ENCODE data around the gene VEZF1.

VEZF1 gene

DNA sequence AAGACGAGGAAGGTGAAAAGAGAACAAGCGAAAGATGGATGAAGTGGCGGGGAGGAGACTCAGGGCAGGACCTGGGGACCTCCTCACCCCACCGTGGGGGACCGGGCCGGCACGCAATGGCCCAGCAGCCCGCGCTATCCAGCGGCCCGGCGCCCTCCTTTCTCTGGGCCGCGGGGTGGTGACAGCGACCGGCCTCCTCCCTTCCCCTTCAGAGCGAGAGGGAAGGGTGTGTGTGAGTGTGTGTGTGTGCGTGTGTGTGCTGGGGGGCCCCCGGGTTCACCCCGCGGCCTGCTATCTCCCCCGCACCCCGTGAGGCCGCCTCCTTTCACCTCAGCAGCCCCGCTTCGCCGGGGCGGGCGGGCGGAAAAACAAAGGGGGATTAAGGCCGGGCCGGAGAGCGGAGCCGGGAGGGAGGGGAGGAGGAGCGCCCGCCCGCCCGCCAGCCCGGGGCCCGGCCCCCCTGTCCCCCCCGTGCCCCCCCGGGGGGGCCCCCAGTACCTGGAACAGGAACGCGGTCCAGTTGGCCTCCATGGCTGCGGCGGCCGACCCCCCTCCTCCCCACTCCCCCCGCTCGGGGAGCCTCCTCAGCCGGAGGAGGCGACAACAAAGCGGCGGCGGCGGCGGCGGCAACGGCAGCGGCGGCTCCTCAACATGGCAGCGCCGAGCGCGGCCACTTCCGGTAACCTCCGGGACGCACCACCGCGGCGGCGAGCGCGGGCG lies at the start of gene VEZF1:
TSS of gene VEZF1 (minus strand) at position 674 of the 720 bp plus-strand sequence. CDS start at position 531, 143 bp downstream.
- peak; percentile 73 for DNase-seq

DNA sequence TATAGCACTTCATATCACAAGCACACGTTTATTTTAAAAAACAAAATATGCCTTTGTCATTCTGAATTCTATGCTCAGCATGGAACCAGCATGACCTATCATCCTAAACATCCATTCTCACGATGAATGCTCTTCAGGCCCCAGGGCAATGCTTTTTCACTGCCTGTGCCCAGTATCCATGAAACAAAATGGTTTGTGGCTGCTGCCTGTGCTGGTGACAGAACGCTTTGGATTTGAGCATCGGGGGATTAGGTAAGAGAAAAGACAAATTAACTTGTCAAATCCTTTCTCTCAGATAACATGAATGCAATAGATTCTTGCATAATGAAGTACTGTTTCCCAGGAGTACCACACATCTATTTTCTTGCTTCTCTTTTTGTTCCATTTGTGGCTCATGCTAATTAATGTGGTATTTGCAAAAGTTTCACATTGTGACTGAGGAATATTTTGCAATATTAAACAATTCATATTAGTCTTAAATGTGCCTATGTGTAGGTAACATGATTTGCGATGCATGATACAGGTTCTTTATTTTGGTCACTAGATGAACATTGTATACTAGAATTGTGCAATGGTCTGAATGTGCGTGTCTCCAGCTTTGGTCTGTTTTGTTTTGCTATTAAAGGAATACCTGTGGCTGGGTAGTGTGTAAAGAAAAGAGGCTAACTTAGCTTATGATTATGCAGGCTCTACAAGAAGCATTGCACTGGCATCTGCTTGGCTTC lies 44.8 kb upstream of the VEZF1 start:
- DNase-seq, result no peak

GRCh38 chr17:58028578-58028977 lies 40.5 kb upstream of the VEZF1 start:
- DNase-seq, result no peak

- DNase-seq, result no peak
Measured at GRCh38 chr17:58020401-58020800, 32.3 kb upstream of the VEZF1 start.

- no peak for DNase-seq
Measured at GRCh38 chr17:58019521-58019920, 31.5 kb upstream of the VEZF1 start.

DNA sequence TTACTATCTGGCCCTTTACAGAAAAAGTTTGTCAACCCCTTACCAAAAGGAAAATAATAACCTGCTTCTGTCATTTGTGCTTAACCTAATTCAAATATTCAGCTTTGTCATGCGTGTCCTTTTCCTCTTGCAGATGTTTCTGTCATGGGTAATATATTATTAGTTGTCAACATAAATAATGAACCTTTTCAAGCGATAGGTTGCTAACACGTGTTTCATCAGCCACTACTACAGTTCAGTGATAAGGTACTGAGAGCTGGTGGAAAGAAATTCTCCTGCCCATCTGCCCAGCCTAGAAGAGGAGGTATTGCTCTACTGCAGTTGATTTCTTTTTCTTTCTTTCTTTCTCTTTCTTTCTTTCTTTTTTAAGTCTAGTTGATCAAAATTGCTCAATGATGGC lies 31.0 kb upstream of the VEZF1 start:
- no peak for DNase-seq

- no peak for DNase-seq
Measured at GRCh38 chr17:58010067-58010799, 22.2 kb upstream of the VEZF1 start.

GRCh38 chr17:58007781-58008706 lies 20.0 kb upstream of the VEZF1 start:
- no peak for DNase-seq

DNA sequence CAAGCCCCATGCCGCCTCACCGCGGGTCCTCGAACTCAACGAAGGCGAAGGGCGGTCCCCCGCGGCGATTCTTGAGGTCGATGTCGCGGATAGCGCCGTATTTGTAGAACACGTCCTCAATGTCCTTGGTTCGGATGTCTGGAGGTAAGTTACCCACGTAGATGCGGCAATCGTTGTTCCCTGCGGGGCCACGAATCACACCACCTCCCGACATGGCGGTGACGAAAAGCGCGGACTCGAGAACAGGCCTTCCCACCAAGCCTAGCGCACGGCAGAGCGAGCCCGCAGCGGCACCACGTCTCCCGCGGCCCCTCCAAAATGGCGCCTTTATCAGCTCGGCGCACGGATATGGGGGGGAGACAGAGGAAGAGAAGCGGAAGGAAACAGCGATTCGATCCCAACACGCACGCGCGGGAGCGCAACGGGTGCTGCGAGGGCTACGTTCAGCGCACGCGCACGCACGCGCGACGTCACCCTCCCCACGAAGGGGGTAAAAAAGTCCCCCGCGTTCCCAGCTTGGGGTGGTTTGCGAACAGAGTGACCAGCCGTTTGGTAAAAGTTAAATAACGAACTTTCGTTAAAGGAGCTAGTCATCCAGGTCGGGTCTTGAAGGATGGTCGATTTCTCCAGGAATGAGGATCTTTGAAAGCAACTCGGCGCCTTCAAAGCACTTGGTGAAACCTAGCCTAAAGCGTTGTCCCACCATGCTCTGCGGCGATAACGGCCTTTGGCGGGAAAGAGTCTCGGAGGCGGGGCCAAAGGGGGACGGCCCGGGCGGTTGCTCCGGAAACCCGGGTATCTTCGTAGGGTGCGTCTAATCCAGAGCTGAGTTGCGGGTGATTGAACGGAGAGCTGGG lies 19.1 kb upstream of the VEZF1 start, which contains the start of gene SRSF1:
TSS of gene SRSF1 (minus strand) at position 323 of the 857 bp plus-strand sequence. CDS start at position 214, 109 bp downstream.
- DNase-seq, result peak; percentile 96

DNA sequence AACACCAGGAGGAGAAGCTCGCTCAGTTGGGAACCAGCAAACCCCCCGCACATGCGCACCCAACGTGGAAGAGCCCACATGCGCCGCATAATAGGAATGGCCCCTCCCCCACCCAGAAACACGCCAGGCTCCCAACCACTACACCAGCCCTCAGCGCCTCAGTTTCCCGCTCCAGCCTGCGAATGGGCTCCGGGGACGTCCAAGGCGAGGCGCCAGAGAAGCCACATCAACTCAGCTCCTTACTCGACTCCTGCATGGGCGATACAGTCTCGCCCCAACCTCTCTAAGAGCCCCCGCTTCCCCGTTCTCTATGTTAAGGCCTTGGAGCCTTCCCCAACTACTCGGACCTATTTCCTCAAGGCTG lies 18.5 kb upstream of the VEZF1 start:
- peak; percentile 68 for DNase-seq

GRCh38 chr17:58005728-58006559 lies 17.9 kb upstream of the VEZF1 start:
- DNase-seq, result no peak

GRCh38 chr17:58005031-58005727 lies 17.1 kb upstream of the VEZF1 start:
- DNase-seq, result no peak

- no peak for DNase-seq
Measured at GRCh38 chr17:58004060-58004459, 16.0 kb upstream of the VEZF1 start.

DNA sequence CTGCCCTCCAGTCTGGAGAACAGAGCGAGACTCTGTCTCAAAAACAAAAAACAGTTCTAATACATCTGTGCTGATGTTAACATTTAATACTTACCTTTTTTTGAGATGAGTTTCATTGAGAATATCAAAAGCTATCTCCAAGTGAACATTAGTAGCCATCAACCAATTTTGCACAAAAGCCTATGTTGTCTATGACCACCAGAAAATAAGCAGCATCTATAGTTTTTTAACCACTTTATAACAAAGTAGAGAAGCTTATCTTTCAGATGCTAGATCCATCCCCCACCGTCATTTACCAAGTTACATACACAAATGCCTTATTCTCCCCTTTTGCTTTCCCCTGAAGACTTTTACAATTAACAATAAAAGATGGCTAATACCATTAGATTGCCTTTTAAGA lies 14.9 kb upstream of the VEZF1 start:
- no peak for DNase-seq

GRCh38 chr17:58002154-58002948 lies 14.3 kb upstream of the VEZF1 start:
- no peak for DNase-seq

- no peak for DNase-seq
Measured at GRCh38 chr17:58001461-58002124, 13.5 kb upstream of the VEZF1 start.

GRCh38 chr17:57999496-58000017 lies 11.5 kb upstream of the VEZF1 start:
- peak; percentile 31 for DNase-seq

- no peak for DNase-seq
Measured at GRCh38 chr17:57999010-57999495, 11.0 kb upstream of the VEZF1 start.

Measured in NCI-H226 (cell line).